Measurements from ENCODE around the gene COL5A1.

The COL5A1 gene

DNA sequence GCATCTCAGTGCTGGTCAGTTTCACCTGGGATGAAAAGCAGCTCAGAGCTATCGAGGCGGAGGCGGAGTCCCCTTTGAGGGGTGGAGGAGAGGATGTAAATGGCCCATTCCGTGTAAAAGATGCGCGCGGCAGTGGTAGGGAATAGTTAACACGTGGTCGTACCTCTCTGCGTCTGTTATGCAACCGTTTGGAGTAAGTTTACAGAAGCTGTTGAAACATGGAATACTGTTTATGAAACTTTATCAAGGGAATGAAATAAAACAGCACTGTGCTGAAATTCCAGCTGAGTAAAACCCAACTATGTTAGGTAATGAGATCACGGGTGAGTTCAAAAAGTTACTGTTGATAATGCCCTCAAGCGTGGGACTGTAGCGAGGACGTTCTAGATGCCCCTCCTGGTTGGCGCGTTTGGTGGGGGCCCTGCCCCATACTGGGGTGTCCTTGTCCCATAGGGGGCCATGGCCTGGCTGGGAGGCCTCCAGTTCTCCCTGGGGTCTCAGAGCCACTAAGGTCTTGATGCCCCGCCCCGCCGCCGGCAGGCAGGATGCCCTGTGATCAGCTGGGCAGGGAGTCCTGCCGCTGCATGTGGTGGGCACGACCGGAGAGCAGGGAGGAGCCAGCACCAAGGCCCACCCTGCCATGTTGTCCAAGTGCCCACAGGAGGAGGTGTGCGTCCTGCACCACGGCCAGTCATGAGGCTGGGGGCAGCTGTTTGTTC, 90.9 kb downstream of the COL5A1 start:
- Histone ChIP-seq H3K4me3 (ENCODE audit: severe bottlenecking) (no peak overlapping the region), H3K27ac (ENCODE audit: poor library complexity, severe bottlenecking) (no peak overlapping the region), H3K4me1 (ENCODE audit: insufficient read depth, poor library complexity, severe bottlenecking) (no peaks in the 10 kb centered on the region), H3K27me3 (ENCODE audit: insufficient read depth, poor library complexity, severe bottlenecking) (no peaks in the 10 kb centered on the region), H3K36me3 (ENCODE audit: low read depth) (peaks cover 3% of the 10 kb centered on the region; the same call in 1 of the 2 replicates), H3K9me3 (ENCODE audit: severe bottlenecking) (no peaks in the 10 kb centered on the region)
- ATAC-seq (ENCODE audit: low read depth) (no peak), DNase-seq (ENCODE audit: low spot score) (no peak)
- TF ChIP-seq, protein P1, sequence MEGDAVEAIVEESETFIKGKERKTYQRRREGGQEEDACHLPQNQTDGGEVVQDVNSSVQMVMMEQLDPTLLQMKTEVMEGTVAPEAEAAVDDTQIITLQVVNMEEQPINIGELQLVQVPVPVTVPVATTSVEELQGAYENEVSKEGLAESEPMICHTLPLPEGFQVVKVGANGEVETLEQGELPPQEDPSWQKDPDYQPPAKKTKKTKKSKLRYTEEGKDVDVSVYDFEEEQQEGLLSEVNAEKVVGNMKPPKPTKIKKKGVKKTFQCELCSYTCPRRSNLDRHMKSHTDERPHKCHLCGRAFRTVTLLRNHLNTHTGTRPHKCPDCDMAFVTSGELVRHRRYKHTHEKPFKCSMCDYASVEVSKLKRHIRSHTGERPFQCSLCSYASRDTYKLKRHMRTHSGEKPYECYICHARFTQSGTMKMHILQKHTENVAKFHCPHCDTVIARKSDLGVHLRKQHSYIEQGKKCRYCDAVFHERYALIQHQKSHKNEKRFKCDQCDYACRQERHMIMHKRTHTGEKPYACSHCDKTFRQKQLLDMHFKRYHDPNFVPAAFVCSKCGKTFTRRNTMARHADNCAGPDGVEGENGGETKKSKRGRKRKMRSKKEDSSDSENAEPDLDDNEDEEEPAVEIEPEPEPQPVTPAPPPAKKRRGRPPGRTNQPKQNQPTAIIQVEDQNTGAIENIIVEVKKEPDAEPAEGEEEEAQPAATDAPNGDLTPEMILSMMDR (IDR thresholded peaks at IDR 0.05; ENCODE audit: poor library complexity, severe bottlenecking) = no peak

DNA sequence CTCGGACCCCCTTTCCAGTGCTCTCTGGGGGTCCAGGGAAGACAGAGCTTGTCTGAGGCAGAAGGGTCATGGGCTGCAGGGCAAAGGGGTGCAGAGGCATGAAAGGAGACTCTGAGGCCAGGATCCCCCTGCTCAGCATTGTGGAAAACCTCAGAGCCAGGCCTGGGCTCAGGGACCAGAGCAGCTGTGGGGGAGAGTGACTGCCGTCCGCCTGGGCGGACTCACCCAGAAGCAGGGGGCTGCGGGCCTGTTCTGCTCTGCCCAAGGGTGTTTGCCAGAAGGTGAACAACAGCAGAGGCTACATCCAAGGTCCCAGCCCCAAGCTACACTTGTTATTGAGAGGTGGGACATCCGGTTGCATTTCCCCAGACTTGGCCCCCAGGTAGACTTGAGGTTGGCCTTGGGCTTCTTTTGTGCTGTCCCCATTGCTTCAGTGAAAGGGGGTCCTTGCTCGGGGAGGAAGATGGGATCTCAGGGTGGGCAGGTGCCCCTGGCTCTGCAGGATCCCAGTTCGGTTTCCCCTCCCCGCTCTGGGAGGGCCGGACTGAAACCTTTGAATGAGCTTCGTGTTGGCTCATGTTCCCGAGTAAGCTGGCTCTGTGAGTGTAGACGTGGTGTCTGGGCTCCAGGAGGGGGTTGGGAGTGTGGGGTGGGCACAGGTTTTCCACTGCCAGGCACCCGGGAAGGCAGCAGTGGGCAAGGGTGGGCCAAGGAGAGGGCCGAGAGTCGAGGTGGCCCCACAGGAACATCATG, 92.1 kb downstream of the COL5A1 start:
- no peak for ATAC-seq (ENCODE audit: low read depth)
- Histone ChIP-seq H3K4me3 (ENCODE audit: severe bottlenecking) (no peak overlapping the region), H3K27ac (ENCODE audit: poor library complexity, severe bottlenecking) (no peak overlapping the region), H3K4me1 (ENCODE audit: insufficient read depth, poor library complexity, severe bottlenecking) (no peaks in the 10 kb centered on the region), H3K9me3 (ENCODE audit: severe bottlenecking) (no peaks in the 10 kb centered on the region), H3K27me3 (ENCODE audit: insufficient read depth, poor library complexity, severe bottlenecking) (no peaks in the 10 kb centered on the region), H3K36me3 (ENCODE audit: low read depth) (no peaks in the 10 kb centered on the region)
- TF ChIP-seq, protein P1 (IDR thresholded peaks at IDR 0.05; ENCODE audit: poor library complexity, severe bottlenecking) = no peak
- no peak for DNase-seq (ENCODE audit: low spot score)

DNA sequence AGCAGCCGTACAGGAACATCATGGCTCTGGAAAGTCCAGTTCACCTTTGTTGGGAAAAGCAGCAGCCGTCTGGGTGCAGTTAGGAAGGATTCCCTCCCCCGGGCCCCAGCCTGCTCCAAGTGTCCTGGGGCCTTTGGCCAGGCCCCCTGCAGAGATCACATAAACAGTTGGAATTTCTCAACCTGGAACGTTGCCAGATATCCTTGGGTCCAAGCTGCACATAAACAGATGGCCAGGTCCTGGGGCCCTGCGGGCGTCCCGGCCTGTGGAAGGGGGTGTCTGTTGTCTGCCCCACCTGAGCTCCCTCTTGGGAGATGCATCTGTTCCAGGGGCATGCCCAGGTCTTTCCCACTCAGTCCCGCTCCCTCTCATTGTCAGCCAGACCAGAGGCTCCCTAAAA, 92.7 kb downstream of the COL5A1 start:
- Histone ChIP-seq H3K4me3 (ENCODE audit: severe bottlenecking) (no peak overlapping the region), H3K36me3 (ENCODE audit: low read depth) (no peaks in the 10 kb centered on the region), H3K9me3 (ENCODE audit: severe bottlenecking) (no peaks in the 10 kb centered on the region), H3K27ac (ENCODE audit: poor library complexity, severe bottlenecking) (no peak overlapping the region), H3K4me1 (ENCODE audit: insufficient read depth, poor library complexity, severe bottlenecking) (no peaks in the 10 kb centered on the region), H3K27me3 (ENCODE audit: insufficient read depth, poor library complexity, severe bottlenecking) (no peaks in the 10 kb centered on the region)
- ATAC-seq (ENCODE audit: low read depth) (no peak), DNase-seq (ENCODE audit: low spot score) (no peak)
- TF ChIP-seq, protein P1 (IDR thresholded peaks at IDR 0.05; ENCODE audit: poor library complexity, severe bottlenecking) = no peak

DNA sequence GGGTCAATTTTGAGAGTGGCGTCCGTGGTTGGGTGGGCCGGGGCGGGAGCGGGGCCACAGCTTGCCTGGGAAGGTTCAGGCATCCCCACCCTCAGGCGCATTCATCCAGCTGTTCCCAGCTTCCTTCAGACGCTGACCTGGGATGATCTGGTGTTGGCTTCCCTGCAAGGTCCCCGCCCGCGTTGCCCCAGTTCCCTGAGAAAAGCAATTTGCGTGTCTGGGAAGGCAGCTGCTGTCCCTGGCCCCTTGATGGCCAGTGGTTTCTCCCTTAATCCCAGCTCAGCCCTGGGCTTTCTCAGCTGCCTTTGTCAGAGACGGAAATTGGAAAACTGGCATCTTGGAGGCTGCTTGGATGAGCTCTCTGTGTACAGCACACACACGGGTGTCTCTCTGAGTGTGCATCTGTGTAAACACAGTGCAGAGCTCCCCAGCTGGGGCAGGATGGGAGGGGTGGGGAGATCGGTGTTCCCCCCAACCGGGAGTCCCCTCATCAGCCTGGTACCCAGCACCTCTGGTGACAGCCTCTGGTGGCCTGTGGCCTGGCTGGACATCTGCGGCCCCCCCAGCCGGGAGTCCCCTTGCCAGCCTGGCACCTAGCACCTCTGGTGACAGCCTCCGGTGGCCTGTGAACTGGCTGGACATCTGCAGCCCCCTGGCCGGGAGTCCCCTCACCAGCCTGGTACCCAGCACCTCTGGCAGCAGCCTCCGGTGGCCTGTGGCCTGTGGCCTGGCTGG, 94.0 kb downstream of the COL5A1 start:
- Histone ChIP-seq H3K27me3 (ENCODE audit: insufficient read depth, poor library complexity, severe bottlenecking) (no peaks in the 10 kb centered on the region), H3K36me3 (ENCODE audit: low read depth) (no peaks in the 10 kb centered on the region), H3K4me1 (ENCODE audit: insufficient read depth, poor library complexity, severe bottlenecking) (no peaks in the 10 kb centered on the region), H3K9me3 (ENCODE audit: severe bottlenecking) (no peaks in the 10 kb centered on the region), H3K4me3 (ENCODE audit: severe bottlenecking) (no peak overlapping the region), H3K27ac (ENCODE audit: poor library complexity, severe bottlenecking) (no peak overlapping the region)
- ATAC-seq (ENCODE audit: low read depth) = no peak
- TF ChIP-seq, protein P1 (IDR thresholded peaks at IDR 0.05; ENCODE audit: poor library complexity, severe bottlenecking) = no peak
- DNase-seq (ENCODE audit: low spot score) = no peak

Data from RWPE2 (cell line).